NCI-H2107 (cell line): ENCODE data around the gene MUSTN1.

Experiments used
- DNase-seq: peaks from one replicate; lab custom pipeline; 2025; lab: John Stamatoyannopoulos, UW

Gene MUSTN1

GRCh38 chr3:52834871-52835501 lies at the start of gene MUSTN1:
Gene MUSTN1, minus strand, starts transcription at chr3:52835019. Its CDS starts 71 bp downstream, at chr3:52834948.
- DNase-seq: no peak

- DNase-seq: no peak
Measured at GRCh38 chr3:52882377-52882776, 47.6 kb upstream of the MUSTN1 start.

DNA sequence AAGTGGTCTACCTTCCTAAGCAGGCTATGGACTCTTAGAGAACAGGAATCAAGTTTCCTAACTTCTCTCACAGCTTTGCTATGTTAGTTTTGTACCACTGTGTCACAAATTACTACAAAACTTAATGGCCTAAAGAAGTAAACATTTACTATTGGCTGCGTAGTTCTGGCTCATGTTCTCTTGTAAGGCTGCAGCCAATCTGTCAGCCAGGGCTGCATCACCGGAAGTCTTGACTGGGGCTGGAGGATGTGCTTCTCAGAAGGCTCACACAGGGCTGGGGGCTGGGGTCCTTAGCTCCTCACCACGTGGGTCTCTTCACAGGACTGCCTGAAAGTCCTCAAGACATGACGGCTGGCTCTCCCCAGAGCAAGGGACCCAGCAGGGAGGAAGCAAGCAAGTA lies 47.1 kb upstream of the MUSTN1 start:
- DNase-seq: no peak

DNA sequence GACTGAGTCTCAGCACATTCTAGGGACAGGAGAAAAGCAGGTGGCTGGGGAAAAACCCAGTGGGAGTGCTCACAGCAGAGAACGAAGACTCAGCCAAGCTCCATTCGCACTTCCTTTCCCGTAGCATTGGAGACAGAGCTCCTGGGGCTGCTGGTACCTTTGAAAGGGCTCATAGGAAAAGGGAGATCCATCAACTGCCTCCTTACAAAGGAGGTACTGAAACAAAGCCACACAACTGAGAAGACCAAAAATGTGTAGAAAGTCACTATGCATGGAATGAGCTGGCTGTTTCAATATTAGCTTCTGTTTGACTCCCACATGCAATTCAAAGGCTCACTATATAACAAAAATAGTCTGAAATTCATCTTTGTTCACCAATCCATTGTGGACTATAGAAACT lies 45.7 kb upstream of the MUSTN1 start:
- no peak for DNase-seq

DNA sequence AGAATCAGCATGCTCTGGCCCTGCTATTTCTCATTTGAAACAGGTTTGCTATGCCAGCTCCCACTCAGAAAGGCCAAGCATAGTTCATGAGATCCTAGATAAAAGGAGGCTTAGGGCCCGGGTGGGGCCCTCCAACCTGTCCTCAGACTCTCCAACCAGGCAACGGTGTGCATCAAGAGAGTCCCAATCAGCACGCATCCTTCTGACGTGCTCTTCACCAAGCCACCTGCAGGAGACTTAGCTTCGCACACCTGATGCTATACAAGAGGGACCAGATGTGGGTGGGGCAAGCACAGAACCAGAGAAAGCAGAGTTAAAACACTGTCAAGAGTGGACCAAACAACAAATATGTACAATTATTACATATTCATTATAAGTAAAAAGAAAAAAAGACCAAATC lies 45.2 kb upstream of the MUSTN1 start:
- DNase-seq: no peak

DNA sequence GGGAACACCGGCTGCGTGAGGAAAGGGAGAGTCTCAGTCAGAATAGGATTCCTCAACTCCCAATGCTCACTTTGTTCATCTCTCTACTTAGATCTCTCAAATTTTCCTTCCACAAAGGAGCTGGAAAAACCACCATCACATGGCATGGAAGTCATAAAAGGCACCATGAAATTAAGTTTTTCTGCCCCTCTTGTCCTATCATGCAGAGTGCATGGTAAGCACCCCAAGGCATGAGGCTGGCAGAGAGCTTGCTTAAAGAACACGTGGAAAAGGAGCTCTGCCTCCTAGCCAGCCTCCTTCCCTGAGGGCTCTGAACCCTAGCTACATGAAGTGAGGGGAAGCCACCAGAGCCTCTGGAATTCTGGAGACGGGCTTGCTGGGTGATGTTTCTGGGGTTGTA lies 44.8 kb upstream of the MUSTN1 start:
- DNase-seq: no peak

- no peak for DNase-seq
Measured at GRCh38 chr3:52879090-52879489, 44.3 kb upstream of the MUSTN1 start.

DNA sequence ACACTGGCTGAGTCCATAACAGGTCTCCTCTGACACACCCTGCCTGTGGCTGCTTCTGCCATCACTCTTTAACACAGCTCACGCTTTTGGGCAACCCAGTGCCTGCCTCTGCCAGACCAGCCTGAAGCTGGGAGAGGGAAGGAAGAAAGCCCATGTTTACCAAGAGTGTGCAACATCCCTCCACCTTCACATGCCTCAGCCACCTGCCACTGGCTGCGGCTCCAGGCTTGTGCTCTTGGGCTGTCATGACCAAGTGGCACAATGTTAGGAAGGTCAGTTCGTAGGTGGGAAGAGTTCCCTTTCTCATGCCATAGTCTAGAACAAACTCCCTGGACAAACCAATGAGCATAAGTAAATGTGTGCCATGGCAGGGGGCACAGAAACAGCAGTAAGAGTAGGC lies 42.3 kb upstream of the MUSTN1 start:
- no peak for DNase-seq

- no peak for DNase-seq
Measured at GRCh38 chr3:52874864-52875587, 40.2 kb upstream of the MUSTN1 start.

- no peak for DNase-seq
Measured at GRCh38 chr3:52874160-52874701, 39.4 kb upstream of the MUSTN1 start.

GRCh38 chr3:52873433-52874159 lies 38.8 kb upstream of the MUSTN1 start:
- DNase-seq: no peak

DNA sequence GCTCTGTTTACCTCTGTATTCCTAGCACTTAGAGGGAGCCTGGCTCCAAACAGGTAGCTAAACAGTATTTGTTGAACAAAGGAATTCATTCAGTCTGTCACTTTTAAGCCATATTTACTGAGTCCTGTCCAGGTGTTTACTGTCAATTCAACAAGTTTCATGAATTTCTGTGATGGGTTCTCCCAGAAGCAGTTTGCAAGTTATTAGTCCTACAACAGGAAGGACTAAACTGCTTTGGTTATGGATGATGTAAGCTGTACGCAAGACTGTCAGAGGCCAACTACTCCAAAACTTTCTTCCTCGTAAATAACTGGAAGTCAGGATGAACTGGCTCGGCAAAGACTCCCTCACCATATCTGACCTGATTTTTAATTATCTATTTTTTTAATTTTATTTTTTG lies 37.4 kb upstream of the MUSTN1 start:
- DNase-seq: no peak

- DNase-seq: no peak
Measured at GRCh38 chr3:52871761-52872160, 36.9 kb upstream of the MUSTN1 start.

GRCh38 chr3:52870471-52870870 lies 35.7 kb upstream of the MUSTN1 start:
- no peak for DNase-seq

- DNase-seq: no peak
Measured at GRCh38 chr3:52866427-52866826, 31.6 kb upstream of the MUSTN1 start.

DNA sequence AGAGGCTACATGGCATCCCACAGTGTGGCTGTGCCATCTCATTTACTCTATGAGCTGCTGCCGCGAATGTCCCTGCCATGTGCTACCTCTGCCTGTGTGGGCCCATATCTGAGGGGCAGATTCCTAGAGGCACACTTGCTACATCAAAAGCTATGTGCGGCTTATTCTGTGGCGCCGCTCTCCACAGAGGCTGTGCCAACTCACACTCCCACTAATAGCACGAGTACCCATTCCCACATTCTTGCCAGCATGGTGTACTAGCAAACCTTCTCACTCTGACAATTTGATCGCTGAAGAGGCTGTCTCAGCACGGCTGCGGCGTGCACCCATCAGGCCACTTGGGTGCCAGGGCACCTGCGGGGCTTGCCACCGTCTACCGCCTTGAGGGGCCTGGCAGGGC lies 31.2 kb upstream of the MUSTN1 start:
- DNase-seq: no peak

DNA sequence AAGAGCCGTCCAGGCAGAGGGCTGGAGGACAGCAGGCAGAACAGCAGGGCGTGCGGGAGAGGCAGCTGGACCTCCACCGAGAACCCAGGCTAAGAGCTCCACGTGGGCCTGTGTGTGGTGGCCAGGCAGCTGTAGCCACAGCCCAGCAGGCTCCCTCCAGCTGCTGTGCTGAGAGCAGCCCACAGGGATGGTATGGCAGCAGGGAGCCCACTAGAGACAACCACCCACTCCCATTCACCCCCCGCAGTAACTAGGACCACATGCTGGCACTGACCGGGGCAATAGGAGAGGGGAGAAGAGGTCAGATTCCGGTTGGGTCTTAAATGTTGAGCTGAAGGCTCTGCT lies 25.6 kb upstream of the MUSTN1 start:
- DNase-seq: no peak

GRCh38 chr3:52859686-52860423 lies 25.0 kb upstream of the MUSTN1 start:
- no peak for DNase-seq

DNA sequence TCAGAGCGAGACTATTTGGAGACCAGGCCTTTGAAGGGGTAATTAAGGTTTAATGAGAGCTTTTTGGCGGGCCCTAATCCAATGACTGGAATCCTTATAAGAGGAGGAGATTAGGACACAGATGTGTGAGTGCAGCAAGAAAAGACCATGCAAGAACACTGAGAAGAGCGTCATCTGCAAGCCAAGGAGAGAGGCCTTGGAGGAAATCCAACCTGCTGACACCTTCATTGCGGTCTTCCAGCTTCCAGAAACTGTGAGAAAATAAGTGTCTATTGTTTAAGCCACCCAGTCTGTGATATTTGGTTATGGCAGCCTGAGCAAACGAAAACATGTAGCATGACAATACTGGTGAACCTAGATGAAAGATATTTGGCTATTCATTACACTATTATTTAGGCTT lies 23.0 kb upstream of the MUSTN1 start:
- no peak for DNase-seq

GRCh38 chr3:52857133-52857532 lies 22.3 kb upstream of the MUSTN1 start:
- DNase-seq: no peak

- no peak for DNase-seq
Measured at GRCh38 chr3:52856666-52857065, 21.8 kb upstream of the MUSTN1 start.

- no peak for DNase-seq
Measured at GRCh38 chr3:52854013-52854412, 19.2 kb upstream of the MUSTN1 start.
